NCI-H69 (cell line): ENCODE results near the gene YEATS2.
"Not testable (repeated sequence)": the region's sequence is repeated elsewhere in the genome, so short reads cannot be mapped to it uniquely, and the experiment has no call there.

Experiments
- DNase-seq: peaks from one replicate; lab custom pipeline; 2025; lab: John Stamatoyannopoulos, UW

The YEATS2 gene

DNA sequence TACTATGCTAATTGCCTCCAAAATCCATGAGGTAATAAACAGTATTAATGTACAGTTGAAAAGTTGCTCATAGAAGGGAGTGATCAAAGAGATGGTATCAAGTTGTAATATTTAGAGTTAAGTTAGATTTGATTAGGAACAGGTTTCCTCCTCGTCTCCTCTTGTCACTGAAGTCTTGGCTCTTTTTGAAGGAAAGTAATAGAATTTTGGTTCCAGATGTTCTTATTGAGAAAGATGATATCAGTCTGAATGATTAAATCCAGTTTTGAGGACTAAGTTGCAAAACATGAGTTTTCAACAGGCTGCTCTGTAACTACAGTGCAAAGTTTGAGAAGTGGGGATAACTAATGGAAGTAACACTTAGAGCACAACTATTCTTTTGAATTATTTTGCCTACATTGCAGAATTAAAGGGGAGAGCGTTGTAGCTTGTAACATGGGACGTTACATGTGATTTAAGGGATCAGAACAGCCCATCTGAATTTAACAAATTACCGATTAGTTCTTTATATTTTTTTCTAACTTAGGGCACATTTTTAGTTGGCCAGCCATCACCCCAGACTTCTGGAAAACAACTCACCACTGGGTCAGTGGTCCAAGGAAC lies 79.5 kb downstream of the YEATS2 start:
- DNase-seq, result no peak

- DNase-seq, result no peak
Observed at GRCh38 chr3:183779896-183780465, 82.4 kb downstream of the YEATS2 start.

- DNase-seq, result no peak
Observed at GRCh38 chr3:183781246-183781645, 83.6 kb downstream of the YEATS2 start.

DNA sequence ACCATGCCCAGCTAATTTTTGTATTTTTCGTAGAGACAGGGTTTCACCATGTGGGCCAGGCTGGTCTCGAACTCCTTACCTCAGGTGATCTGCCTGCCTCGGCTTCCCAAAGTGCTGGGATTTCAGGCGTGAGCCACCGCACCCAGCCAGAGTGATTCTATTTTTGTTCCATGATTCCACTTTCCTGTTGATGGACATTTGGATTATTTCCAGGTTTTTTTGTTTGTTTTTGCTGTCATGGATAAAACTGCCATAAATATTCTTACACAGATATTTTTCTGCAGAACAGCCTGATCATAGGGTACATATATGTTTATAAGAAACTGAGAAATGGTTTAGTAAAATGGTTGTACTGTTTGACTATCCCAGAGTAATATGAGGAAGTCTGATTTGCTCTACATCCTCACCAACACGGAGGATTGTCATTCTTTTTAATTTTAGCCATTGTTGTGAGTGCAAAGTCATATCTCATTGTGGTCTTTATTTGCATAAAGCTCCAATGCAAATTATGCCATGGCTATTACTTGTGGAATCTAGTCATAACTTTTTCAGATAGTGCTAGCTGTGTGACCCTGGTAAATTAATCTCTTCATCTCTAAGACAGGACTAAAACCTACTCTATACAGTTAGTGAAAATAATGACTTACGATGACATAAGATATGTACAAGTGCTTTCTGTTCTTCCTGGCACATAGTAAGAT lies 85.1 kb downstream of the YEATS2 start:
- DNase-seq, result no peak

DNA sequence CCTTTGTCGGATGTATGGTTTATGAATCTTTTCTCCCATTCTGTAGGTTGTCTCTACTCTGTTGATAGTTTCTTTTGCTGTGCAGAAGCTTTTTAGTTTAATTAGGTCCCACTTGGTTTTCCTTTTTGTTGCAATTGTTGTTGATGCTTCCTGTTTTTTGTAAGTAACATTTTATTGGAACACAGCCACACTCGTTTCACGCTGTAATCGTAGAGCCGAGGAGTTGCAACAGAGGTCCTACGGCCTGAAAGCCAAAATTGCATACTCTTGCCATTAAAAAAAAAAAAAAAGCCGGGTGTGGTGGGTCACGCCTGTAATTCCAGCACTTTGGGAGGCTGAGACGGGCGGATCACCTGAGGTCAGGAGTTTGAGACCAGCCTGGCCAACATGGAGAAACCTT lies 86.9 kb downstream of the YEATS2 start:
- DNase-seq, result not testable (repeated sequence)

- no peak for DNase-seq
Observed at GRCh38 chr3:183789826-183790225, 92.2 kb downstream of the YEATS2 start.

GRCh38 chr3:183790700-183791099 lies 93.1 kb downstream of the YEATS2 start:
- no peak for DNase-seq

- DNase-seq, result no peak
Observed at GRCh38 chr3:183792976-183793375, 95.4 kb downstream of the YEATS2 start.

- no peak for DNase-seq
Observed at GRCh38 chr3:183794452-183794851, 96.9 kb downstream of the YEATS2 start.

- no peak for DNase-seq
Observed at GRCh38 chr3:183796372-183796771, 98.8 kb downstream of the YEATS2 start.

DNA sequence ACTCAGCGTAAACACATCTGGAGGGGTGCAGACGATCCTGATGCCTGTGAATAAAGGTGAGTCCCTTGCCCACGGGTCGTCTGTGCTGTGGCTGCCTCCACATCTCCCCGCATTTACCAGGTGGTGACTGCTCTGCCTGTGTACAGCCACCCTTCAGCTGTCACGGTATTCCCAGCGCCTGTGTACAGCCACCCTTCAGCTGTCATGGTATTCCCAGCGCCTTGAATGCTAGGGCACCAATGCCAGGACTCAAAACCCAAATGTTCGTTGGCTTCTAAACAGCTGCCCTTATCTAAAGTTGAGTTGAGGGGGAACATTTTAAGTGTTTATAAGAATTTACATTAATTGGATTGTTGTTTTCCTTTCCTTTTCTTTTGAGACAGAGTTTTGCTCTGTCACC lies 100.4 kb downstream of the YEATS2 start:
- no peak for DNase-seq

DNA sequence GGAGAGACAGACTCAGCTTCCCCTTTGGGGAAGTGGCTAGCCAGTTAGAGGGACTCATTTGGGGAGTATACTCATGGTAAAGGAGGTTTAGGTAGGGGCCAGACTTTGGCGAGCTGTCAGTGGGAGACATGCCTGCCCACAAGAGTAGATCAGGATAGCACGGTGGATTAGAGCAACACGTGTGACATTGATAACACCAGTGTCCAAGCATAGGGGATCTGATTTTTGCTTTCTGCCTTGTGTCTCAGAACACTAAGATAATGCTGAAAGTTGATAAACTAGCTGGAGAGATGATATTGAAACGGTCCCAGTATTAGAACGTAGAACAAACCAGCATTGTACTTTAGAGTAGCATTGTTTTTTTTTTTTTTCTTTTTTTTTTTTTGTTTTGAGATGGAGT lies 101.9 kb downstream of the YEATS2 start:
- DNase-seq, result no peak

GRCh38 chr3:183800243-183800863 lies 102.8 kb downstream of the YEATS2 start:
- DNase-seq, result no peak

GRCh38 chr3:183801601-183802000 lies 104.0 kb downstream of the YEATS2 start:
- DNase-seq, result no peak

GRCh38 chr3:183802989-183803388 lies 105.4 kb downstream of the YEATS2 start:
- DNase-seq, result no peak

DNA sequence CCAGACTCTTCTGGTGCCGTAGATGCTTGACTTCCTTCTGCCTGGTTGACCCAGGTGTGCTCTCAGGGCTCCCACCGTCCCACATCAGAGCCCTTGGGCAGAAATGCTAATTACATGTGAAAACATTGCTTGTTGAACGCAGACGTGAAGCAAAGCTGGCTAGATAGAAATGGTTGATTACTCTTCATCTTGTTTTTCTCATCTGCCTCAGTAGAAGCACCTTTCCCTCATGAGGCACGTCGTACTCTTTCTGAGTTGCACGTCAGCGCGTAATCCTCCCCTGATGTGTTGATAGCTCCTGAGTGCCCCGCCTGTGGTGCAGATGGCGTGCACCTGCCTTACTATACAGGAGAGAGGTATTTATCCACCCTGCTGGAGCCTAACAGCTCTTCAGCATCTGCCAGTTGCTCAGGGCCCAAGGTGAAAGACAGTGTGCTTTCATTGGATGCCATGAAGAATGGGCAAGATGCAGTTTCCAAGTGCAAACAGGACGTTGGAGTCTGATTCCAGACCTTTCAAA lies 109.7 kb downstream of the YEATS2 start:
- DNase-seq, result peak; percentile 99

GRCh38 chr3:183807881-183808280 lies 110.3 kb downstream of the YEATS2 start:
- no peak for DNase-seq

DNA sequence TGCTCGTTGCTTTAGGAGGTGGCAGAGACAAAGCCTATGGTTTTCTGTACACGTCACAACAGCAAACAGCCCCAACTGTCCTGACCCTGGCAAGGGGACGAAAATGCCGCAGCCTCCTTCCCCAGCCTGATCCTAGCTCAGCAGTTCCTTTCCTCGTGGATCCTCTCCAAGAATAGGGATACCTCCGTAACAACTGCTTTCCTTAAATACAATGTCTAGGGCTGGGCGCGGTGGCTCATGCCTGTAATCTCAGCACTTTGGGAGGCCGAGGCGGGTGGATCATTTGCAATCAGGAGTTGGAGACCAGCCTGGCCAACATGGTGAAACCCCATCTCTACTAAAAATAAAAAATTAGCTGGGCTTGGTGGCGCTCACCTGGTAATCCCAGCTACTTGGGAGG lies 110.8 kb downstream of the YEATS2 start:
- DNase-seq, result no peak

DNA sequence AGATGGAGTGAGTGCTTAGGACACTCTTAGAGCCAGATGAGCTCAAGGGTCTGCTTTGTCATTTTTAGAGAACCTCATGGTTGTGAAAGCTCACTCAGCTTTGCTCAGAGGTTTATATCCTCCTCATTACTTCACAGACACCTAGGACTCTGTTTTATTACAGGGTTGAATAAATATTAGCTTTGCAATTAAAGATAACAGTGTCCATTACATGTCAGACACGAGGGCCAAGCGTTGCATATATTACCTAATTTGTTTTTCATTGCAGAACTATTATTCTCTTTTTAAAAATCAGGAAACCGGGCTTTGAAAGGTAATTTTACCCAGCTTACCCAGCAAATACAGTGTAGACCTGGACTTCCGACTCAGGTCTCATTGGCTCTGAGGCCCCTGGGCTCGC lies 111.7 kb downstream of the YEATS2 start:
- peak; percentile 90 for DNase-seq

DNA sequence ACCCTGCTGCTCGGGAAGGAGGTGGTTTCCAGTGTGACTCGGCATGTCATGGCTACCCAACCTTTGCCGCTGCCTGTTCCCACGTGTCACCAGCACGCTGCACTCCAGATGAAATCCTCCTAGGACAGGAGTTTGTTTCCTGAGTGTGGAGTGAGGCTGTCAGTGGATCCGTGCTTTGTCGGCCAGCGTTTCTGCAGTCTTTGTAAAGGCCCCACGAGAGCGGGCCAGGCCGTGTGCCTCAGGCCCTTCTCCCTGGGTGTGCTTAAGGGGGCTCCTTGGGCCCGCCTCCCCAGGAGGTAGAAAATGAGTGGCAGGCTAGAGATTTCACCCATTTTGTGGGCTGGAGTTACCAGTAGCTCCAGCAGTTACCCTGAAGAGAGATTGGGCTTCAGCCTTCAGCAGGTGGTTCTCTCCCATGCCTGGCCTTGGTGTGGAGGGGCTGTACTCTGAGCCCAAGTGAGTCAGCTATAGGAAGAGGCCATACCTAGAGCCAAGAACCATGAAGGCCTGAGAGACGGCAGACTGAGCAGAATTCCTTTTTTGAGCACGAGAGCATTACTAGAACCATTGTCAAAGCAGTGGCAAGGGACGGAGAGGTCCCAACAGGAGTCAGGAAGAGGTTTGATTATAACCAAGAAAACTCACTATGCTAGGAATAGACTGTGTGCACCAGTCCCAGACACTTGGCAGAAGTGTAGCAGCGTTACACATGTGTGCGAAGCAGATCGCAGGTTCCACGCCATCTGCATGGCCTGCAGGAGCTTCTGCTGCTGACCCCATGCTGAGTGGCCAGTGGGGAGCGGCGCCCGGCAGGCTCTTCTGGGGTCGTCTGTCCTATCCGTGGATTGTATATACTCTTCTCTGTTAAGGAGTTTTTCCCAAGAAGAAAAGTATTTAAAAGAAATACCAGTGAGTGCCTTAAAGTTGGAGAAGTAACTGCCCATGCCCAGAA lies 113.3 kb downstream of the YEATS2 start:
- no peak for DNase-seq

DNA sequence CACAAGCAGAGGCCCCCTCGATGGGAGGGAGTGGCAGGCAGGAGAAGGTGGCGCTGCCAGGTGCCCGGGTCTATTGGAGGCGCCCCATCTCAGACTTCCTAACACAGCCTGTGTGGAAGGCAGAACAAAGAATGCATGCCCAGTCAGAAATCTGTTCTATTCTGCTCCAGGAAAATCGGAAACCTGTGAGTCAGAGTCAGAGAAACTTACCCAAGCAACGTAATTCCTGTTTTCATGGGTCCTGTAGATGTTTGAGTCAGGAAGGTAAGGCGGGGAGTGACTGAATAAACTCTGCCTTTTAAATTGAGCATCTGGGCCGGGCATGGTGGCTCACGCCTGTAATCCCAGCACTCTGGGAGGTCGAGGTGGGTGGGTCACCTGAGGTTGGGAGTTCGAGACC lies 114.0 kb downstream of the YEATS2 start:
- no peak for DNase-seq
